Stimulated activated naive CD8-positive, alpha-beta T cell treated with anti-CD3 and anti-CD28 coated beads, Interleukin-15, Interleukin-2, amounts not matched to agents 100 ng/mL and 50 ng/mL, for 24 hours (primary cell): ENCODE measurements around the gene SH3BP5.
A peak's percentile ranks its signal among the peaks of the same experiment; 100 is the strongest.

ENCODE experiments used
- H3K27ac Mint-ChIP-seq: one replicate; pipeline ENCODE4 v1.8.0; 2021; ENCODE audit warnings: mild to moderate bottlenecking, mixed read lengths
- H3K27me3 Mint-ChIP-seq: one replicate; pipeline ENCODE4 v1.8.0; 2021; ENCODE audit warnings: mixed read lengths
- H3K36me3 Mint-ChIP-seq: one replicate; pipeline ENCODE4 v1.8.0; 2021; ENCODE audit warnings: low read depth, mixed read lengths
- H3K4me1 Mint-ChIP-seq: one replicate; pipeline ENCODE4 v1.8.0; 2021; ENCODE audit warnings: low read depth, mixed read lengths
- H3K4me3 Mint-ChIP-seq: one replicate; pipeline ENCODE4 v1.8.0; 2021; ENCODE audit warnings: mild to moderate bottlenecking, mixed read lengths
- H3K9me3 Mint-ChIP-seq: one replicate; pipeline ENCODE4 v1.8.0; 2021; ENCODE audit warnings: mixed read lengths

SH3BP5 gene

DNA sequence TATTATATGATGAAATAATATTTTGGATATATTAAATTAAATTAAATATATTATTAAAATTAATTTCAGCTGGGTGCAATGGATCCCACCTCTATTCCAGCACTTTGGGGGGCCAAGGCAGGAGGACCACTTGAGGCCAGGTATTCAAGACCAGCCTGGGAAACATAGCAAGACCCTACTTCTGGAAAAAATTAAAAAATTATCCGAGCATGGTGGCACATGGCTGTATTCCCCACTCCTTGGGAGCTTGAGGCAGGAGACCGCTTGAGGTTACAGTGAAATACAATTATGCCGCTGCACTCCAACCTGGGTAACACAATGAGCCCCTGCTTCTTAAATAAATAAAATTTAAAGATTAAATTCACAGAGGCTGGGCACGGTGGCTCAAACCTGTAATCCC lies 61.4 kb downstream of the SH3BP5 start:
- H3K36me3 Mint-ChIP-seq = peaks cover 3% of the 10 kb centered on the region
- no peak overlapping the region for H3K27ac Mint-ChIP-seq
- peaks cover 7% of the 10 kb centered on the region for H3K27me3 Mint-ChIP-seq
- no peaks in the 10 kb centered on the region for H3K9me3 Mint-ChIP-seq
- H3K4me3 Mint-ChIP-seq = no peak overlapping the region
- peaks cover 73% of the 10 kb centered on the region for H3K4me1 Mint-ChIP-seq

DNA sequence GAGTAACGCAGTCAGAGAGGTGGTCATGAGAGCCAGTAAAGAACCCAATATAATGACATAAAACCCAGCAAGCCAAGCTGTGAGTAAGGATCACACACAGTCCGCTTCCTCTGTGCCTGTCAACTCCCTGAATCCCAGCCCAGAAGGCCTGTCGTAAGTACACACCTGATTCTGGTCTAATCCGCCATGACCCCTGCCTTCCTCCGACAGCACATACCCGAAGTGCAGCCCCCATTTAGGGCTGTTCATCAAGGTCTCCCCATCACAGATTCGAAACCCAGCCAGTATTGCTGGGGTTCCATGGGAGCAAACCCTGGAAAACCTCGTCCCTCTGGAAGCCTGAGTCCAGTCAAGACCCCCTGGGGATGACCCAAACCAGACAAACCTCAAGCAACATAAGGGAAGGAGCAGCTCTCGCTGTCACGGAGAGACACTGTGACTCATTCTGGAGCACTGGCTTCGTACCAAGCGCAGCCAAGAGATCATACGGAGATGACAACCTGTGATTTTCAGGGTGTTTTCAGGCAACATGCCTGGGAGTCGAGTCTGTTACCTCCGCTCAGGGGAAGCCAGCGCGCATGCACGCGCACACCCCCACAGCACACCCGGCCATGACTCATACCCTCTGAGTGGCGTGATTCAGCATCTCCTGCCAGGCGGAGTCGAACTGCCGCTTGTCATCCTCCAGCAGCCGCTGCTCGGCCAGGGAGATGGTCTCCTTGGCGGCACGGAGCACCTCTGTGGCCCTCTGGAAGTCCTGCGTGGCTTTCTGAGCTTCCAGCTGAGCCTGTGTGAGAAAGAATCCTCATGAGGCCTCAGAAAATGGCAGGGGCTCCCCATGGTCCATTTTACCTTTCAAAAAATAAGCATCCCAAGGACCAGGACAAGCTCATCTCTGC lies 63.0 kb downstream of the SH3BP5 start:
- peak overlapping the region; percentile 59 for H3K27ac Mint-ChIP-seq
- H3K4me1 Mint-ChIP-seq = peaks cover 59% of the 10 kb centered on the region
- no peaks in the 10 kb centered on the region for H3K36me3 Mint-ChIP-seq
- peak overlapping the region; percentile 18 for H3K4me3 Mint-ChIP-seq
- H3K27me3 Mint-ChIP-seq = peaks cover 7% of the 10 kb centered on the region
- H3K9me3 Mint-ChIP-seq = no peaks in the 10 kb centered on the region

DNA sequence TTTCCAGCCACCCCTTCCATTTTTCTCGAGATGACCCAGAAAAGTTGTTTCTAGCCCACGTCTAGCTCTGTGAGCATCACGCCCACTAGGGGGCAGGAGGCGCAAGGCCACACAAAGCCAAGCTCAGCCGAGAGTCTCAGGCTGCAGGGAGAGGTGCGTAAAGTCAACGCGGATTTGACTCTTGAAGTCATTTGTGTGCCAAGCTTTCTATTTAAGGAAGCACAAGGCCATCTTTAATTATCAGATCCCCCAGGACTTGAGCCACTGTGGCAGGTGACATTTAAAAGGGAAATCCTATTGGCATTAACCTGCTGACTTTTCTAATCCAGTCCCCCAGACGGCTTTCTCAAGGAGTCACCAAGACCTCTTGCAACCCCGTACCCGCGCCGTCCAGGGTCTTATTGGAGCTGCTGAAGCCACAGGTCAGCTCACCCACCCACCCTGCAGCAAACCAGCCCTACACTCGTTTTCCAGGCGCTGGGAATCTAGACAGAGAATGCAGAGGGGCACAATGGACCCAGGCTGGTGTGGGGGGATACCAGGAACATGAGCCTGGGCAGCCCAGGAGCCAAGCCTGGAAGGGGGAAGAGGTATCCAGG lies 64.3 kb downstream of the SH3BP5 start:
- peaks cover 2% of the 10 kb centered on the region for H3K27me3 Mint-ChIP-seq
- H3K4me1 Mint-ChIP-seq = peaks cover 49% of the 10 kb centered on the region
- no peak overlapping the region for H3K4me3 Mint-ChIP-seq
- no peak overlapping the region for H3K27ac Mint-ChIP-seq
- no peaks in the 10 kb centered on the region for H3K36me3 Mint-ChIP-seq
- no peaks in the 10 kb centered on the region for H3K9me3 Mint-ChIP-seq

DNA sequence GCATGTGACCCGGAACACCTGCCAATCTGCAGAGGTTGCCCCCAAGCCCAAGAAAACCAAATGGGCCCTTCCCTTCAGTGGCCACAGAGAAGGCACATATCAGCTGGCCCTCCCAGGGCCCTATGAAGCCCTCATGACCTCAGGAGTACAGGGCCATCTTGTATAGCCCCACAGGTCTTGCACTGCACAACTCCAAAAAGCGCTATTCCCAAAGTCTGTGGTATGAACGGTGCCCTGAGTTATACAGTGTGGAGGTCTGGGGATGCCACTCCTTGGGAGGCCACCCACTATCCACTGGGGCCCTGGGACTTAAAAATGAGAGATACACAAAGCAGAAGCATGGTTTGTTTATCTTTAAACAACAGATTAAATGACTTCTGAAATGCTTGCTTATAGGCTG lies 64.9 kb downstream of the SH3BP5 start:
- H3K36me3 Mint-ChIP-seq = no peaks in the 10 kb centered on the region
- H3K27ac Mint-ChIP-seq = no peak overlapping the region
- no peak overlapping the region for H3K4me3 Mint-ChIP-seq
- peaks cover 44% of the 10 kb centered on the region for H3K4me1 Mint-ChIP-seq
- no peaks in the 10 kb centered on the region for H3K9me3 Mint-ChIP-seq
- no peaks in the 10 kb centered on the region for H3K27me3 Mint-ChIP-seq

DNA sequence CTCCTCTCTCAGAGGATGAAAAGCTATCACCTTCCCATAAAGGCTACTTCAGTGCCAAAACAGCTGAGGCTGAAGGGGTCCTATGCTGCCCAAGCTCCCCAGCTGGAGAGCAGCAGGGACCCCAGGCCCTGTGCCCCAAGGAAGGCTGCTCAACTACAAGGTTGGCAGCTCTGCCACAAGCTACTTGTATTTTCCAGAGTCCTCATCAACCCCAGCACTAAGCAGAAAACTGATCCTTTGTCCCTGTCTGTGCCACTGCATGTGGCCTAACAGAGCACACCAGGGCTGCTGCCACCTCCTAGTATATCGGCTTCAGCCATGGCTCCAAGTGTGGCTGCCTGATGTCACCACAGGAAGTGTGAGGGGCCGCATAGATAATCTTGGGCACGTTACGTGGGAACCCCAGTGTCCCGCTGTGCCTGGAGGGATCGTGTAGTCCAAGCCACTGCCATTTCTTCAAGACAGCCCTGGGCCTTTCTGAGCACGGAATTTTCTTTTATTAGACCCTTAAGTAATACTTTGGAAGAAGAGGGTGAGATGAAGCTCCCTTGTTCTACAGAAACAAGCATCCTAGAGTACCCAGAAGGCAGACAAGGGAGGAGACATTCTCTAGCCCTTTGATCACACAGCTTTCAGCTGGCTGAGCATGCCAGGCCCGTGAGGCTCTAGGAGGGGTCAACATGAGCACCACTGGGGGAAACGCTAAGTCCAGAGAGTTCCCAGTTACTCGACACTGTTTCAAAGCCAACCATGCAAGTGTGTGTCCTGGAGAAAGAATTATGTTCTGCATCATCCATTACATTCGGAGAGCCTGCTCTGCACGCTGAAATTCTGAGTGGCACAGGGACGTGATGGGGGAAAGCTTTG lies 65.6 kb downstream of the SH3BP5 start:
- peaks cover under 1% of the 10 kb centered on the region for H3K36me3 Mint-ChIP-seq
- no peak overlapping the region for H3K27ac Mint-ChIP-seq
- no peak overlapping the region for H3K4me3 Mint-ChIP-seq
- no peaks in the 10 kb centered on the region for H3K9me3 Mint-ChIP-seq
- H3K27me3 Mint-ChIP-seq = no peaks in the 10 kb centered on the region
- peaks cover 36% of the 10 kb centered on the region for H3K4me1 Mint-ChIP-seq

DNA sequence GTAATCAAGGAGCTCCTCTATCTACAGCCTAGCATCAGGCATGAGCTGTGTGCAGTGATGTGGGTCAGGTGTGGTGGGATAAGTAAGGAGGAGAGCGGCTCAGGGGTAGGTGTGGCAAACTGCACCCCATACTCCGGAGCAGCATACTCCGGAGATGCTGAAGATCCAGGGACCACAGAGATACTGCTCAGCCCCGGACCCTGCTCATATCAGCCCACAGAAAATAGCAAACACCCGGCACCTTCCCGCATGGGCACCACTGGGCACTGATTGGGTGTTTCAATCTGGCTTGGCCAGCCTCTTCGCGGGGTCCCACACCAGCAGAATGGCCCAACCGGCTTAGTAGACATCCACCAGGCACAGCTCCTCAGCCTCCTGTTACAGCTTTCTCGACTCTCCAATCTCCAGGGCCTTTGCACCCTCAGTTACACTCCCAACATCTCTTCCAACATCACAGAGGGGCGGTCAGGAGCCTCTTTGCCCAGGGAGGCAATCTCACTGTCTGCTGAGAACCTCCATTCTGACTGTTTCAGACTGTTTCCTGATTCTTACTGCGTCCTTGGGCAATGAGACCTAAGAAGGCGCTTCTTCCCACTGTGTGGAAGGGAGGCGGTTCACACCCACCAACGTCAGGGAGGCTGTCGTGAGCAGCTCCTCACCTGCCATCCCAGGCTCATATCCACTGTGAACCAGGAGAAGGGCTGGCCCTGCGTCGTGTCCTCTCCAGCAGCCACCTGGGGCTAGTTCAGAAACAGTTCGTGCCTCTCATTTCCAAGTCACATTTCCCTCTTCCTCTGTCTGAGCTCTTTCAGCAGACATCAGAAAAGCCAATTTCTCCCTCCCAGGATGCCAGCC lies 66.5 kb downstream of the SH3BP5 start:
- H3K9me3 Mint-ChIP-seq = no peaks in the 10 kb centered on the region
- H3K27me3 Mint-ChIP-seq = no peaks in the 10 kb centered on the region
- H3K27ac Mint-ChIP-seq = no peak overlapping the region
- H3K36me3 Mint-ChIP-seq = peaks cover 7% of the 10 kb centered on the region
- no peak overlapping the region for H3K4me3 Mint-ChIP-seq
- H3K4me1 Mint-ChIP-seq = peaks cover 32% of the 10 kb centered on the region

DNA sequence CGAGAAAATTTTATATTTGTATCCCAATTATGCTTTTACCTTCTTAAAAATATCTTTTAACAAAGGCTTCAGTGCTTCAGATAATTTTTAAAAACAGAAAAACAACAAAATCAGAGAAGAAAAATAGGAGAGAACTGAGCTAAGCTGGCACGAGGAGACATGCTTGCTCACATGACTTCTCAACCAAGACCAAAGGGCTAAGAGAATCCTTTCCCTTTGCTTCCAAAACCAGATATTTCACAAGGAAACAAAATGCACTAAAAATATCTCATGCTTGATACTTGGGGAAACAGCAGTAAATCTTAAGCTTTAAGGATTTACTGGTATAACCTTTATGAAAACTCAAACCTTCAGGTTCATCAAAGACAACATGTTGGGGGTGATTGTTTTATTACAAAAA lies 67.9 kb downstream of the SH3BP5 start:
- Mint-ChIP-seq H3K36me3 (peaks cover 19% of the 10 kb centered on the region), H3K27ac (peak overlapping the region; percentile 33), H3K27me3 (no peaks in the 10 kb centered on the region), H3K9me3 (no peaks in the 10 kb centered on the region), H3K4me1 (peaks cover 21% of the 10 kb centered on the region), H3K4me3 (no peak overlapping the region)

DNA sequence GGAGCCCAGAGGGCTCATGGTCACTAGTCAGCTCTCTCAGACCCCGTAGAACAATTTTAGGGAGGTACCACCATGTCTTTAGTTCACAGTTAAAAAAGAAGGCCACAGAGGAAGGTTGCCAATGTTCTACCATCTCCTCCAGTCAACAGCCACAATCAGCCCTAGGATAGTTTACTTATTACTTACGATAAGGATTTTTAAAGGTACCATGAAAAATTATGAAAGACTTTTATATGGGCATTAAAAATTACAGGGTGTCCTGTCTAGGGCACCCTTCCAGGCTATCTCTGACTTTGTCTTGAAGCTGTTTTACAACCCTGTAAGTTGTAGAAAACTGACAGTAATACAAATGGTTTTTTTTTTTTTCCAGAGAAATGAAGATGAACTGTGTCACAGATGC lies 68.5 kb downstream of the SH3BP5 start:
- Mint-ChIP-seq H3K27me3 (no peaks in the 10 kb centered on the region), H3K4me1 (peaks cover 15% of the 10 kb centered on the region), H3K4me3 (no peak overlapping the region), H3K9me3 (no peaks in the 10 kb centered on the region), H3K27ac (peak overlapping the region; percentile 33), H3K36me3 (peaks cover 23% of the 10 kb centered on the region)

DNA sequence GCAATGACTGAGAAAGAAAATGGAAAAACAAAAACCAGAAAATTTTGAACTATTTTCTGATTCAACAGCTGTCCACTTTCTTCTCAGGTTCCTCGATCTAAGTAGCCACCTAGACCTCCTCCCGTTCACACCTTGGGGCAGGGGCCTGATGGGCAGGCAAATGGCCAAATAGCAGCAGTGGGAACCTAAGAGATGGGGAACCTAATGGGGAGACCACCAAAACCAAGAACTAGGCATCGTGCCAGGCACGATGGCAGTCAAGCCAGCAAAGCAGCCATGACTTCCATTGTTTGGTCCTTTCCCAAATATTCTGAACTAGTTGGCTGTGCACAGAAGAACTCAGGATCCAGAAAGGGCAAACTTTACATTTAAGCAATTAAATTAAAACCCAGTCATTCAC lies 69.3 kb downstream of the SH3BP5 start:
- H3K27ac Mint-ChIP-seq = no peak overlapping the region
- H3K9me3 Mint-ChIP-seq = no peaks in the 10 kb centered on the region

DNA sequence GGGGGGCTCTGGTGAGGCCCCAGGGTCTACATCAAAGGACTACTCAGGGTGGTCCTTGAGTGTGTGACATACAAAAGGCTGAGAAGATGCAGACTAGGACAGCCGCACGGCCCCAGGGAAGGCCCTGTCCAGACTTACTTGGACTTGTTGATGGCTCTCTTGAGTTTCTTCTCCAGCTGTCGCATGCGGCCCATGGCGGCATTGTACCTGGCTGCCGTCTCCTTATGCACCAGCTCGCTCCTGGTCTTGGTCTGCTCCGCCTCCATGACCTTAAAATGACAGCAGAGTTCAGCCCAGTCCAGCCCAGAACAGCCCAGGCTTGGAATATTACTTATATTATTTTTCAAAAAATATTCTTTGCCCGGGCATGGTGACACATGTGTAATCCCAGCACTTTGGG lies 70.4 kb downstream of the SH3BP5 start:
- peaks cover 3% of the 10 kb centered on the region for H3K4me1 Mint-ChIP-seq
- peaks cover 34% of the 10 kb centered on the region for H3K36me3 Mint-ChIP-seq
- no peak overlapping the region for H3K27ac Mint-ChIP-seq
- H3K27me3 Mint-ChIP-seq = no peaks in the 10 kb centered on the region
- H3K9me3 Mint-ChIP-seq = no peaks in the 10 kb centered on the region
- H3K4me3 Mint-ChIP-seq = no peak overlapping the region

More for the DNA sequence above, 69.3 kb downstream of the SH3BP5 start:
- Mint-ChIP-seq H3K36me3 (peaks cover 28% of the 10 kb centered on the region), H3K4me1 (peaks cover 7% of the 10 kb centered on the region), H3K27me3 (no peaks in the 10 kb centered on the region), H3K4me3 (no peak overlapping the region)

DNA sequence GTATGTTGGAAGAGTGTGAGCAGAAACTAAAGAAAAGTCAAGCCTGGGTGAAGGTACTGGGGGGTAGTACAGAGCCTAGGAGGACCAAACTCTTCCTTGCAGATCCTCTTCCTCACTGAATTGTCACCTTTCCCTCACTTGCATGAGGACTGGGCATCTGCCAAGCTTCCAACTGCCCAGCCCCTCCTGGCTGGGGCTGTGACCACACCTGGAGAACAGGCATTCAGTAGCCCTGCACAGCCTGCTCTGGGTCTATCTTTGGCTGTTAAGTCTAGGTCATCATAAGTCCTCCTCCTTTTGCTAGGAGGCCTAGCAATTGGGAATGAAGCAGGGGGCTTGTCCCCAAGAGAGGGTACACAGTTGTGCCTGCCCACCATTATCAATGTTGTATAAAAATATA lies 71.1 kb downstream of the SH3BP5 start:
- peak overlapping the region; percentile 36 for H3K27ac Mint-ChIP-seq

DNA sequence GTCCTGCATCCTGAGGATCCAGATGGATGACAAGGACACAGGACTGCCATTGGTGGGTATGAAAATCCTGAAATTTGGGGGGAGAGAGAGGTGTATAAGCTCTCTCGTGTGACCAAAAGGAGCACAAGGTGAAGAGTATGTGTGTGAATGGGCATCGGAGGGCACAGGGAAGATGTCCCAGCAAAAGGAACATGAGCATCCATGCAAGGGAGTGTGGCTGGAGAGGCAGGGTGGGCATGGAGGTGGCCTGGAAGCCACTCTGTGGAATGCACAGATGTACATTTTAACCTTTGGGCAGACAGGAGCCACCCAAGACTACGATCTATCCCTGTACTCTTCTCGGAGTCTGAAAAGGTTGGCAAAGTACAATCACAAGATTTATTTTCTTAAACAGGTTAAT lies 71.9 kb downstream of the SH3BP5 start:
- H3K4me1 Mint-ChIP-seq = peaks cover 3% of the 10 kb centered on the region
- no peak overlapping the region for H3K4me3 Mint-ChIP-seq
- no peaks in the 10 kb centered on the region for H3K9me3 Mint-ChIP-seq
- H3K27me3 Mint-ChIP-seq = no peaks in the 10 kb centered on the region
- peaks cover 44% of the 10 kb centered on the region for H3K36me3 Mint-ChIP-seq
- peak overlapping the region; percentile 36 for H3K27ac Mint-ChIP-seq

More for the DNA sequence above, 71.1 kb downstream of the SH3BP5 start:
- Mint-ChIP-seq H3K4me3 (no peak overlapping the region), H3K27me3 (no peaks in the 10 kb centered on the region), H3K9me3 (no peaks in the 10 kb centered on the region), H3K4me1 (peaks cover 3% of the 10 kb centered on the region), H3K36me3 (peaks cover 37% of the 10 kb centered on the region)

DNA sequence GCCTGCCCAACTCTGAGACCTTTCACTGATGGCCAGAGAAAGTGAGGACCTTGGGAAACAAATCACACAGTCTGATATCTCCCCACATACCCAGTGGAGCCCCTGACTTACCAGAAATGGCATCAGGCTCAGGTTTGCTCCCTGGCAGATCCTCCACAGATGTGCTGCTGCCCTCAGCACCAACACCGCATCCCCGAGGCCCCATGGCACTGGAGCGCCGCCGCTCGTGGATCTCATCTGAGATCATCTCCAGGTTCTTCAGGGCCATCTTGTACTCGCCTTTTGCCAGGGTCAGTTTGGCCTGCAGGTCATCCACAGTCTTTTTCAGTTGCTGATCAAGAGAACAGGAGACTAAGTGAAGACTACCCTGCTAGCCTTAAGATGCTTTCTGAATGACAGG lies 73.7 kb downstream of the SH3BP5 start:
- no peak overlapping the region for H3K27ac Mint-ChIP-seq
- no peak overlapping the region for H3K4me3 Mint-ChIP-seq
- H3K36me3 Mint-ChIP-seq = peaks cover 47% of the 10 kb centered on the region
- no peaks in the 10 kb centered on the region for H3K4me1 Mint-ChIP-seq
- no peaks in the 10 kb centered on the region for H3K27me3 Mint-ChIP-seq
- H3K9me3 Mint-ChIP-seq = no peaks in the 10 kb centered on the region

DNA sequence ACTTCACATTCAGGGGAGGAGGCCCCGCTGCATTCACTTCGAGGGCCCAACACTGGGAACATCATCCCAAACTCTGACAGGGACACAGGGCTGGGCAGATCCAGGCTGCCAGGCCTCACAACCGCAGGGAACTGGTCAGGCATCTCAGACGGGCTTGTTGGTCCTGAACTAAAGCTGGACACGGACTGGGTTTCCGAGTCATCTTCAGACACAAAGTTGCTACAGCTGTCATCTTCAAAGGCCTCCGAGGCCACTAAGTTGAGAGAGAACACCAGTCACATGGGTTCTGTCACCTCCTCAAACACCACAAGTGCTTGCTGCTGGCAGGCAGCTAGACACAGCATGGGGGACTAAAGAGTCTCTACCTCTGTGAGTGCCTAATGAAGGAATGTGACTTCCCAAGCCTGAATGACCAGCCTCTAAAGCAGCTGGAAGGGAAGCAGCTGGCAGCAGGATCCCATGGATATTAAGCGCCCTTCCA lies 75.5 kb downstream of the SH3BP5 start:
- Mint-ChIP-seq H3K27me3 (no peaks in the 10 kb centered on the region), H3K4me3 (no peak overlapping the region), H3K4me1 (peaks cover 11% of the 10 kb centered on the region), H3K36me3 (peaks cover 59% of the 10 kb centered on the region), H3K27ac (peak overlapping the region; percentile 56), H3K9me3 (no peaks in the 10 kb centered on the region)
